ENCODE data around the gene SNCB. TPM values are rescaled to one million over a fixed set of nuclear protein-coding genes. Genes with fewer than 3 reads are reported as not detected.
A peak's percentile ranks its signal among the peaks of the same experiment; 100 is the strongest.

The SNCB gene
- total and polyA plus RNA-seq, 2 of the 8 experiments (the other 6 are each of a cell fraction or from before 2014, with no cell fraction given) = 4.2 to 5.9 TPM

DNA sequence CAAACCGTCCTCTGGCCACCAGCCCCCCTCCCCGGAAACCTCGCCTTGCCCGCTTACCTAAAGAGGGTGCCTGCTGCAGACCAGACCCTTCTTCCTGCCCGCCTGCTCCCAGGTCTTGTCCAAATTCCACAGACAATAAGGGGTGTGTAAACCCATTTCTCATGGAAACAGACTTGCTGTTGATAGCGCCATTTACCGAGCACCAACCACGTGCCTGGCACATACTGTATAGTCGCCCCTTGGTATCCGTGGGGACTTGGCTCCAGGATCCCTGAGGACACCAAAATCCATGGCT is 56.1 kb downstream of the SNCB start:
- Histone ChIP-seq H2AK5ac (ENCODE audit: low read depth, low read length) (no peak overlapping the region), H4K5ac (ENCODE audit: insufficient read length, low read depth, low read length) (no peak overlapping the region), H3K36me3 (ENCODE audit: control insufficient read depth in 2 of 4, insufficient read depth in 4 of 4, low read length in 3 of 4) (no peaks in the 10 kb centered on the region), H3K4me3 (ENCODE audit: extremely low read depth in 1 of 4, insufficient read depth in 2 of 4, low read depth in 3 of 4, low read length in 4 of 4) (no peak overlapping the region), H3K9ac (replicated peaks in 1 of 4; ENCODE audit: extremely low read depth in 1 of 4, low read depth in 3 of 4, low read length in 3 of 4) (no peak overlapping the region), H3K4me2 (ENCODE audit: insufficient read depth in 1 of 2, low read depth in 2 of 2, low read length in 2 of 2) (no peak overlapping the region), H3K14ac (ENCODE audit: insufficient read length) (no peak overlapping the region), H3K27ac (ENCODE audit: low read depth, low read length) (no peak overlapping the region), H4K20me1 (replicated peaks in 1 of 2; ENCODE audit: control insufficient read depth in 1 of 2, insufficient read depth in 2 of 2, low read length in 2 of 2) (no peaks in the 10 kb centered on the region), H2BK15ac (ENCODE audit: low read length) (0 out of 2 replicates have a peak overlapping the region, but pooled peaks have one; percentile 37), H3K18ac (ENCODE audit: extremely low read depth, low read length) (no peak overlapping the region), H3K56ac (replicated peaks; ENCODE audit: insufficient read length, low read depth, low read length) (no peak overlapping the region), H3K23me2 (ENCODE audit: low read depth, low read length) (no peaks in the 10 kb centered on the region), H3K27me3 (replicated peaks in 1 of 4; ENCODE audit: control insufficient read depth in 3 of 4, extremely low read depth in 1 of 4, insufficient read depth in 3 of 4, low read length in 3 of 4) (peaks cover 0 to 2% (median 0%) of the 10 kb centered on the region in 4 experiments; a peak in 2 of 7 replicates), H4K91ac (replicated peaks; ENCODE audit: insufficient read length, low read length) (no peak overlapping the region), H2BK20ac (ENCODE audit: low read length) (no peak overlapping the region), H3K79me1 (ENCODE audit: low read depth, low read length) (no peaks in the 10 kb centered on the region), H3K79me2 (ENCODE audit: control insufficient read depth in 1 of 2, insufficient read depth in 2 of 2, low read length in 2 of 2) (no peaks in the 10 kb centered on the region), H2BK120ac (replicated peaks; ENCODE audit: low read depth, low read length) (no peak overlapping the region), H3K4ac (replicated peaks; ENCODE audit: insufficient read length, low read depth, low read length) (no peak overlapping the region), H4K8ac (ENCODE audit: extremely low read depth, insufficient read depth, low read length) (no peak overlapping the region), H2BK12ac (ENCODE audit: low read depth, low read length) (peak overlapping the region; percentile 55; the same call in 1 of the 2 replicates), H2AFZ (ENCODE audit: low read length) (no peak overlapping the region), H3K9me3 (ENCODE audit: insufficient read depth in 2 of 2, low read depth in 1 of 2, low read length in 1 of 2) (no peaks in the 10 kb centered on the region), H3K4me1 (replicated peaks in 1 of 4; ENCODE audit: control insufficient read depth in 3 of 4, insufficient read depth in 4 of 4, low read length in 3 of 4) (peaks cover 0 to 2% (median under 1%) of the 10 kb centered on the region in 4 experiments; a peak in 1 of 7 replicates), H2BK5ac (ENCODE audit: low read depth, low read length) (no peak overlapping the region), H3K23ac (ENCODE audit: insufficient read length) (no peak overlapping the region)
- no peak for DNase-seq (ENCODE audit: low read depth in 1 of 2, low spot score in 2 of 2)
- TF ChIP-seq RNF2 (IDR thresholded peaks at IDR 0.05; ENCODE audit: borderline replicate concordance, low read depth, low read length, missing control alignments, poor library complexity, severe bottlenecking) (no peak), SP2 (IDR thresholded peaks at IDR 0.05; ENCODE audit: low read length) (no peak), FOSL1 (IDR thresholded peaks at IDR 0.05; ENCODE audit: insufficient read depth, low read depth, low read length) (no peak), EZH2 (IDR thresholded peaks at IDR 0.05; ENCODE audit: low read depth, low read length, severe bottlenecking) (no peak)
- TF ChIP-seq, protein P1, sequence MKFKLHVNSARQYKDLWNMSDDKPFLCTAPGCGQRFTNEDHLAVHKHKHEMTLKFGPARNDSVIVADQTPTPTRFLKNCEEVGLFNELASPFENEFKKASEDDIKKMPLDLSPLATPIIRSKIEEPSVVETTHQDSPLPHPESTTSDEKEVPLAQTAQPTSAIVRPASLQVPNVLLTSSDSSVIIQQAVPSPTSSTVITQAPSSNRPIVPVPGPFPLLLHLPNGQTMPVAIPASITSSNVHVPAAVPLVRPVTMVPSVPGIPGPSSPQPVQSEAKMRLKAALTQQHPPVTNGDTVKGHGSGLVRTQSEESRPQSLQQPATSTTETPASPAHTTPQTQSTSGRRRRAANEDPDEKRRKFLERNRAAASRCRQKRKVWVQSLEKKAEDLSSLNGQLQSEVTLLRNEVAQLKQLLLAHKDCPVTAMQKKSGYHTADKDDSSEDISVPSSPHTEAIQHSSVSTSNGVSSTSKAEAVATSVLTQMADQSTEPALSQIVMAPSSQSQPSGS (IDR thresholded peaks at IDR 0.05; ENCODE audit: low read length) = no peak
- 76% methylated on average over 10 of the region's 10 CpGs; no CpG with 5 or more reads in 1 of the 2 experiments for WGBS, 2 experiments (ENCODE audit: extremely low coverage in 1 of 2, insufficient coverage in 1 of 2, insufficient read length in 1 of 2, insufficient replicate concordance in 2 of 2, low coverage in 1 of 2, low lambda C conversion rate in 2 of 2, missing lambda C conversion rate in 1 of 2)
- no peak for FAIRE-seq
- CTCF ChIA-PET (ENCODE audit: partially characterized antibody) = interaction anchor here (0.6 to 3.5 kb wide), 28 partner anchors 9 to 541 kb away, joined by 3 to 18 read pairs (median 5); partner anchors contain the start of genes CDHR2, EIF4E1B and SNCB
- POLR2A ChIA-PET (ENCODE audit: partially characterized antibody) = interaction anchor here (1.0 to 1.4 kb wide), 3 partner anchors 37 to 57 kb away, joined by 3 to 4 read pairs (median 3); partner anchors contain the start of genes EIF4E1B, RNF44 and SNCB
